Uterus (tissue), 2 donors: ENCODE results near the gene DDX51.

Experiments
- POLR2A ChIP-seq, 2 donors: fragments of 450-650 bp; IDR thresholded peaks; one replicate each; pipeline ENCODE4 v1.6.1; 2016; ENCODE audit warnings: antibody characterized with exemption in 2 of 2, mild to moderate bottlenecking in 1 of 2, moderate library complexity in 1 of 2
- TF ChIP-seq, protein P1 (sequence below), 4 experiments: fragments of 200-600 bp in 2 of 4; fragments of 450-650 bp in 2 of 4; sonication (generic) in 2 of 4; IDR thresholded peaks; one replicate each; pipeline ENCODE4 v1.5.1; 2016 to 2019; ENCODE audit warnings: antibody characterized with exemption in 4 of 4, mild to moderate bottlenecking in 2 of 4, moderate library complexity in 1 of 4

DNA sequence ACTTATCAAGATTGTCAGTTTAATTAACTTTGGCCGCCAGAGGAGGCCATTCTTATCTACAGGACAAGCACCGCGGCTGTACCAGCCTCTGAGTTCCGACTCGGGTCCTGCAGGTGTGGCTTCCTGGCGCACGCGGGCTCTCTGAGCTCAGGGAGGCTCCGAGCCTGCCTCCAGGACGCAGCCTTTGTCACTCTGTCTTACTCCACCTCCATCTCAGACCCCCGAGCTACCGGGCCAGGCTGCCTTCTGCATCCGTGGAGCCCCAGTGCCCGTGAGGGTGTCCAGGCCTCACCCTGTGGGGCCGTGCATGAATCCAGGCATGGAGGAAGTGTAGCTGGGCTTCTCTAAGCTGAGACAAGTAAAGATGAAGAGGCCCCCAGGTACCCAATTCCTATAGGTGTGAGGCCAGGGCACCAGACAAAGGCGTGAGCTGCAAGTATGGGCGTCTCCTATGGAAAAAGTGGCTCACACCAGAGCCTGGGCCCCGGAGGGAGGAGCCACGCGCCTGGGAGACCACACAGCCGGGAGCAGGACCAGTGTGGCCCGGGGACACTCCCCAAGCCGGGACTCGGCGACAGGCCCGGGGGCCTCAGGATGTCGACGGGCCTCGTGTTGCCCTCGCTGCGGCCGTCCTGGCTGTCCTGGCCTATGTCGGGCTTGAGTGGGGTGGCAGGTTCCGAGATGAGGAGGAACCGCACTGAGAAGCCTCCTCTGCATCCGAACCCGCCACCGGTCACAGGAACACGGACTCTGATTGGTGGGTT lies 42.9 kb upstream of the DDX51 start:
- TF ChIP-seq, protein P1, sequence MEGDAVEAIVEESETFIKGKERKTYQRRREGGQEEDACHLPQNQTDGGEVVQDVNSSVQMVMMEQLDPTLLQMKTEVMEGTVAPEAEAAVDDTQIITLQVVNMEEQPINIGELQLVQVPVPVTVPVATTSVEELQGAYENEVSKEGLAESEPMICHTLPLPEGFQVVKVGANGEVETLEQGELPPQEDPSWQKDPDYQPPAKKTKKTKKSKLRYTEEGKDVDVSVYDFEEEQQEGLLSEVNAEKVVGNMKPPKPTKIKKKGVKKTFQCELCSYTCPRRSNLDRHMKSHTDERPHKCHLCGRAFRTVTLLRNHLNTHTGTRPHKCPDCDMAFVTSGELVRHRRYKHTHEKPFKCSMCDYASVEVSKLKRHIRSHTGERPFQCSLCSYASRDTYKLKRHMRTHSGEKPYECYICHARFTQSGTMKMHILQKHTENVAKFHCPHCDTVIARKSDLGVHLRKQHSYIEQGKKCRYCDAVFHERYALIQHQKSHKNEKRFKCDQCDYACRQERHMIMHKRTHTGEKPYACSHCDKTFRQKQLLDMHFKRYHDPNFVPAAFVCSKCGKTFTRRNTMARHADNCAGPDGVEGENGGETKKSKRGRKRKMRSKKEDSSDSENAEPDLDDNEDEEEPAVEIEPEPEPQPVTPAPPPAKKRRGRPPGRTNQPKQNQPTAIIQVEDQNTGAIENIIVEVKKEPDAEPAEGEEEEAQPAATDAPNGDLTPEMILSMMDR (IDR thresholded peaks at IDR 0.05): no peak
- TF ChIP-seq POLR2A (IDR thresholded peaks at IDR 0.05): no peak
